Esophagus squamous epithelium (tissue), 4 donors: Measurements from ENCODE around the gene RASGRP2.
"Not testable (repeated sequence)": the region's sequence is repeated elsewhere in the genome, so short reads cannot be mapped to it uniquely, and the experiment has no call there.

Source experiments
- CTCF ChIP-seq, 6 experiments: fragments of 450-650 bp in 4 of 6; fragments of 200-600 bp in 2 of 6; sonication (generic) in 2 of 6; IDR thresholded peaks; one replicate each; pipeline ENCODE4 v1.5.1; 2016 to 2019; ENCODE audit warnings: antibody characterized with exemption in 6 of 6, mild to moderate bottlenecking in 4 of 6, moderate library complexity in 4 of 6
- POLR2A ChIP-seq, 4 donors: fragments of 450-650 bp; IDR thresholded peaks; one replicate each; pipeline ENCODE4 v1.6.1; 2017; ENCODE audit warnings: antibody characterized with exemption in 4 of 4, mild to moderate bottlenecking in 4 of 4, moderate library complexity in 3 of 4

GRCh38 chr11:64701956-64702355 is 42.0 kb downstream of the RASGRP2 start:
- not testable (repeated sequence) for TF ChIP-seq CTCF, POLR2A (IDR thresholded peaks at IDR 0.05)
